BE2C (cell line): ENCODE measurements around the gene KLF2.

Experiments used
- DNase-seq: peaks from one replicate; pipeline ENCODE4 v3.0.0-alpha.2; 2020
- H3K27me3 ChIP-seq: fragments of 250-450 bp; sonication (Bioruptor Pico); 2 replicates; pipeline ENCODE4 v1.5.1; 2020; ENCODE audit warnings: mild to moderate bottlenecking
- H3K36me3 ChIP-seq: fragments of 250-450 bp; sonication (Bioruptor Pico); 2 replicates; pipeline ENCODE4 v1.5.1; 2020; ENCODE audit warnings: mild to moderate bottlenecking
- H3K4me1 ChIP-seq: fragments of 250-450 bp; sonication (Bioruptor Pico); 2 replicates; pipeline ENCODE4 v1.5.1; 2020
- H3K4me3 ChIP-seq: 2 replicates; pipeline ENCODE4 v1.5.1; 2011; ENCODE audit warnings: low read depth, low read length
- H3K9me3 ChIP-seq: fragments of 250-450 bp; sonication (Bioruptor Pico); 2 replicates; pipeline ENCODE4 v1.5.1; 2020
- CTCF ChIP-seq: IDR thresholded peaks from 2 replicates; pipeline ENCODE4 v1.5.1; 2012; ENCODE audit warnings: mild to moderate bottlenecking, low read depth, low read length

Gene KLF2

GRCh38 chr19:16306728-16307402 lies 17.8 kb upstream of the KLF2 start:
- H3K9me3 ChIP-seq = no peaks in the 10 kb centered on the region
- TF ChIP-seq CTCF = no peak
- no peaks in the 10 kb centered on the region for H3K27me3 ChIP-seq
- H3K4me3 ChIP-seq = no peak overlapping the region
- H3K36me3 ChIP-seq = no peaks in the 10 kb centered on the region
- no peaks in the 10 kb centered on the region for H3K4me1 ChIP-seq
- DNase-seq = no peak

DNA sequence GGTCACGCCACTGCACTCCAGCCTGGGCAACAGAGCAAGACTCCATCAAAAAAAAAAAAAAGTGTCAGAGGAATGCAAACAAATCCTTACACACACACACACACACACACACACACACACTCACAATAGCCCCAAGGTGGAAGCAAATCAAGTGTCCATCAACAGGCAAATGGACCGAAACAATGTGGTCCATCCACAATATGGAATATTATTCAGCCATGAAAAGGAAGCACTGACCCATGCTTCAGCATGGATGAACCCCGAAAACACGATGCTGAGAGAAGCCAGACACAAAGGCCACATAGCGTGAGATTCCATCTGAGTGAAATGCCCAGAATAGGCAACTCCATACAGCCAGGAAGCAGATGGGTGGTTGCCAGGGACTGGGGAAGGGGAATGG lies 16.5 kb upstream of the KLF2 start:
- no peak for DNase-seq
- Histone ChIP-seq H3K4me3 (no peak overlapping the region), H3K4me1 (no peaks in the 10 kb centered on the region), H3K36me3 (no peaks in the 10 kb centered on the region), H3K27me3 (no peaks in the 10 kb centered on the region), H3K9me3 (no peaks in the 10 kb centered on the region)
- TF ChIP-seq CTCF = no peak

DNA sequence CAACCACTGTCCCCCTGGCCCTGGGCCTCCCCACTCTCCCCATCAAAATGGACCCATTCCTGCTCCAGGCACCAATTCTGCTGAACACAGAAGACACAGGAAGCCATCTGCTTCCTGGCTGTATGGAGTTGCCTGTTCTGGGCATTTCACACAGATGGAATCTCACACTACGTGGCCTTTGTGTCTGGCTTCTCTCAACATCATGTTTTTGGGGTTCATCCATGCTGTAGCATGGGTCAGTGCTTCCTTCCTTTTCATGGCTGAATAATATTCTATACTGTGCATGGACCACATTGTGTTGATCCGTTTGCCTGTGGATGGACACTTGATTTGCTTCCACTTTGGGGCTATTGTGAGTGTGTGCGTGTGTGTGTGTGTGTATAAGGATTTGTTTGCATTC lies 15.0 kb upstream of the KLF2 start:
- H3K36me3 ChIP-seq = no peaks in the 10 kb centered on the region
- no peaks in the 10 kb centered on the region for H3K27me3 ChIP-seq
- TF ChIP-seq CTCF = no peak
- no peak overlapping the region for H3K4me3 ChIP-seq
- H3K9me3 ChIP-seq = no peaks in the 10 kb centered on the region
- H3K4me1 ChIP-seq = no peaks in the 10 kb centered on the region
- no peak for DNase-seq

GRCh38 chr19:16315825-16316505 lies 8.7 kb upstream of the KLF2 start:
- TF ChIP-seq CTCF = no peak
- DNase-seq = no peak
- Histone ChIP-seq H3K4me3 (no peak overlapping the region), H3K9me3 (no peaks in the 10 kb centered on the region), H3K36me3 (no peaks in the 10 kb centered on the region), H3K27me3 (peaks cover 18% of the 10 kb centered on the region), H3K4me1 (no peaks in the 10 kb centered on the region)

GRCh38 chr19:16316506-16316882 lies 8.1 kb upstream of the KLF2 start:
- H3K27me3 ChIP-seq = peaks cover 20% of the 10 kb centered on the region
- no peak for DNase-seq
- H3K4me1 ChIP-seq = no peaks in the 10 kb centered on the region
- TF ChIP-seq CTCF = no peak
- no peak overlapping the region for H3K4me3 ChIP-seq
- H3K9me3 ChIP-seq = no peaks in the 10 kb centered on the region
- H3K36me3 ChIP-seq = no peaks in the 10 kb centered on the region

- Histone ChIP-seq H3K36me3 (no peaks in the 10 kb centered on the region), H3K27me3 (peaks cover 48% of the 10 kb centered on the region), H3K4me3 (no peak overlapping the region), H3K4me1 (no peaks in the 10 kb centered on the region), H3K9me3 (no peaks in the 10 kb centered on the region)
- no peak for TF ChIP-seq CTCF
- DNase-seq = no peak
Observed at GRCh38 chr19:16319481-16319880, 5.1 kb upstream of the KLF2 start.
